HFF-Myc (cell line): Measurements from ENCODE around the gene RTP3.
"Not testable (repeated sequence)": the region's sequence is repeated elsewhere in the genome, so short reads cannot be mapped to it uniquely, and the experiment has no call there.

Source experiments
- DNase-seq: peaks from one replicate; pipeline ENCODE4 v3.0.0-alpha.2; 2011; ENCODE audit warnings: low read depth; ENCODE audit errors: extremely low read depth
- H3K4me3 ChIP-seq: replicated peaks from 2 replicates; pipeline ENCODE4 v1.5.1; 2011; ENCODE audit warnings: low read depth, mild to moderate bottlenecking, control low read depth, low read length
- TF ChIP-seq, protein P1 (sequence below): IDR thresholded peaks from 2 replicates; pipeline ENCODE4 v1.5.1; 2012; ENCODE audit warnings: mild to moderate bottlenecking, low read depth, low read length, control low read depth; ENCODE audit errors: missing control alignments

RTP3 gene

GRCh38 chr3:46516521-46516920 is 18.7 kb downstream of the RTP3 start:
- TF ChIP-seq, protein P1, sequence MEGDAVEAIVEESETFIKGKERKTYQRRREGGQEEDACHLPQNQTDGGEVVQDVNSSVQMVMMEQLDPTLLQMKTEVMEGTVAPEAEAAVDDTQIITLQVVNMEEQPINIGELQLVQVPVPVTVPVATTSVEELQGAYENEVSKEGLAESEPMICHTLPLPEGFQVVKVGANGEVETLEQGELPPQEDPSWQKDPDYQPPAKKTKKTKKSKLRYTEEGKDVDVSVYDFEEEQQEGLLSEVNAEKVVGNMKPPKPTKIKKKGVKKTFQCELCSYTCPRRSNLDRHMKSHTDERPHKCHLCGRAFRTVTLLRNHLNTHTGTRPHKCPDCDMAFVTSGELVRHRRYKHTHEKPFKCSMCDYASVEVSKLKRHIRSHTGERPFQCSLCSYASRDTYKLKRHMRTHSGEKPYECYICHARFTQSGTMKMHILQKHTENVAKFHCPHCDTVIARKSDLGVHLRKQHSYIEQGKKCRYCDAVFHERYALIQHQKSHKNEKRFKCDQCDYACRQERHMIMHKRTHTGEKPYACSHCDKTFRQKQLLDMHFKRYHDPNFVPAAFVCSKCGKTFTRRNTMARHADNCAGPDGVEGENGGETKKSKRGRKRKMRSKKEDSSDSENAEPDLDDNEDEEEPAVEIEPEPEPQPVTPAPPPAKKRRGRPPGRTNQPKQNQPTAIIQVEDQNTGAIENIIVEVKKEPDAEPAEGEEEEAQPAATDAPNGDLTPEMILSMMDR = no peak
- no peak for DNase-seq

DNA sequence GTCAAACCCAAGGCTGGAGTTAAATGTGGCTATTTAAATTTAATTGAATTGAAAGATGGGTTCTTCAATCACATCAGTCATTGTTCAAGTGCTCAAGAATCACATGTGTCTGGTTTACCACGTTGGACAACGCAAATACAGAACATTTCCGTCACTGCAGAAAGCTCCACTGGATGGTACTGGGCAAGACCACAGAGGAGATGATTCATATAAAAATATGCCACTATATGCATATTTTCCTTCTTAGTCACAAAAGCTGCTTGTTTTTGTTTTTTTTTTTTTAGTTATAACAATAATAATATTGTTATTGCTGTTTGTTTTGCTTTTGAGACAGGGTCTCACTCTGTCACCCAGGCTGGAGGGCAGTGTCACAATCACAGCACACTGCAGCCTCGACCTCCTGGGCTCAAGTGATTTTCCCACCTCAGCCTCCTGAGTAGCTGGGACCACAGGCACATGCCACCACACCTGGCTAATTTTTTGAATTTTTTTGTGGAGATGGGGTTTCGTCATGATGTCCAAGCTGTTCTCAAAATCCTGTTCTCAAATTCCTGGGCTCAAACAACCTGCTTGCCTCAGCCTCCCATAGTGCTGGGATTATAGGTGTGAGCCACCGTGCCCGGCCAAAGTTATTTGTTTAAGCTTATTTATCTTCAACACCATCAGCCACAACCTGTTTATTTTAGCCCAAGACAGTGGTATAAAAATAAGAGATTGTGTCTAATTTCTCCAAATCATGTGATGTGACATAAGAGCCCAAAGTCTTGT is 19.4 kb downstream of the RTP3 start:
- H3K4me3 ChIP-seq = no peak overlapping the region
- TF ChIP-seq, protein P1 = no peak
- peak; percentile 66 for DNase-seq

More at GRCh38 chr3:46516521-46516920, 18.7 kb downstream of the RTP3 start:
- H3K4me3 ChIP-seq = no peak overlapping the region

GRCh38 chr3:46517784-46518181 is 20.0 kb downstream of the RTP3 start:
- TF ChIP-seq, protein P1 = no peak
- no peak overlapping the region for H3K4me3 ChIP-seq
- DNase-seq = no peak

DNA sequence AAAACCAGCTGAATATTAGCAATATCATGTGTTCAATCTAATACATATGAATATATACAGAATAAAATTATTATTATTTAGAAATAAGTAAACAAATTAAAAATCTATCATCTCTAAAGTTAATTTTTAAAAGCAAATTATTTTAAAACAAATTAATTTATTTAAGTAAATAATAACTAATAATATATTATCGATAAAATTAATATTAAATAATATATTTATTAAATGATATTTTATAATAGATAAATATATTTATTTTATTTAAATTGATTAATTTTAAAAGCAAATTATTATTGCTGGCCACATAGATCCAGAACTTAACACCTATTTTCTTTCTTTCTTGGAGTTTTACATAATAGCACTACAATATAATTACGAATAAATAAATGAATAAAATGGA is 22.2 kb downstream of the RTP3 start:
- no peak for DNase-seq
- H3K4me3 ChIP-seq = no peak overlapping the region
- TF ChIP-seq, protein P1 = no peak

DNA sequence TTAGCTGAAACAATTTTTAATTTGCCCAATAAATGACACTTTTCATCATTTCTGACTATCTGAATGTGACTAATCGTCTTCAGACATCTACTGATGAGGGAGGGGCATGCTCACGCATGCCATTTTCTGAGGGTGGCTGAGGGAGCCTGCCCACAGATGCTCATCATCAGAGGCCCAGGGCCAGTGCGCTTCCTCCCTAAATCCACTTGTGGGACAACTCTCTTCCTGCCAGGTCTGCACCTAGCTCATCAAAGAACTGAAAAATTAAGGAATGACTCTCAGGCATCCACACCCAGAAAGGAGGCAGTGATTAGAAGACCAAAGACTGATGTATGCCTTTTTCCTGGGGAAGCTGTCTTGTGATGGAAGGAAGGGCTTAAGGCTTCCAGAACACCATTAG is 22.8 kb downstream of the RTP3 start:
- TF ChIP-seq, protein P1 = no peak
- DNase-seq = no peak

GRCh38 chr3:46521096-46521495 is 23.3 kb downstream of the RTP3 start:
- TF ChIP-seq, protein P1 = no peak
- H3K4me3 ChIP-seq = no peak overlapping the region
- no peak for DNase-seq

More for the DNA sequence above, 22.8 kb downstream of the RTP3 start:
- H3K4me3 ChIP-seq = no peak overlapping the region

- not testable (repeated sequence) for DNase-seq, H3K4me3 ChIP-seq
These were observed 24.4 kb downstream of the RTP3 start for GRCh38 chr3:46522201-46522600.
